HFFc6 (cell line): ENCODE measurements around the gene SUDS3. TPM values are rescaled to one million over a fixed set of nuclear protein-coding genes. Genes with fewer than 3 reads are reported as not detected.
"Not testable (repeated sequence)": the region's sequence is repeated elsewhere in the genome, so short reads cannot be mapped to it uniquely, and the experiment has no call there.

Source experiments
- DNase-seq: peaks from one replicate; pipeline ENCODE4 v3.0.0-alpha.2; 2018
- H3K27ac Mint-ChIP-seq: 2 replicates; pipeline ENCODE4 v1.8.0; 2020; ENCODE audit warnings: mild to moderate bottlenecking, mixed read lengths
- H3K27me3 Mint-ChIP-seq: 2 replicates; pipeline ENCODE4 v1.8.0; 2021; ENCODE audit warnings: mild to moderate bottlenecking, moderate library complexity, mixed read lengths; ENCODE audit not compliant: insufficient read depth
- H3K36me3 Mint-ChIP-seq: 2 replicates; pipeline ENCODE4 v1.8.0; 2021; ENCODE audit warnings: low read depth, mixed read lengths
- H3K4me1 Mint-ChIP-seq: 2 replicates; pipeline ENCODE4 v1.8.0; 2020; ENCODE audit warnings: low read depth, mixed read lengths
- H3K4me3 Mint-ChIP-seq: 2 replicates; pipeline ENCODE4 v1.8.0; 2020; ENCODE audit warnings: mild to moderate bottlenecking, moderate library complexity, mixed read lengths
- H3K9me3 Mint-ChIP-seq: 2 replicates; pipeline ENCODE4 v1.8.0; 2020; ENCODE audit warnings: mild to moderate bottlenecking, mixed read lengths
- CTCF ChIP-seq: fragments of 200-600 bp; sonication (generic); IDR thresholded peaks from 2 replicates; pipeline ENCODE4 v1.5.0; 2021; ENCODE audit warnings: antibody characterized with exemption, mild to moderate bottlenecking
- total RNA-seq, 6 experiments: library from RNA; stranded (reverse); fragmentation: NEBNext Ultra II Directional; extraction: Animal tissue kit (Norgen Biotek cat#: 25700); gene quantifications; 2 replicates in 1 of 6; 3 replicates in 5 of 6; pipeline ENCODE4 v1.2.3, GENCODE V29; 2021

The SUDS3 gene
- total RNA-seq, 6 experiments from 2014 or later = 20.5 to 23.4 (median 22.8) TPM

GRCh38 chr12:118398524-118398923 is 22.2 kb downstream of the SUDS3 start:
- no peaks in the 10 kb centered on the region for H3K9me3 Mint-ChIP-seq
- peak overlapping the region; percentile 22 for H3K27ac Mint-ChIP-seq
- H3K27me3 Mint-ChIP-seq = no peaks in the 10 kb centered on the region; the same call in 1 of the 2 replicates
- H3K36me3 Mint-ChIP-seq = peaks cover 45% of the 10 kb centered on the region
- H3K4me1 Mint-ChIP-seq = peaks cover 42% of the 10 kb centered on the region
- DNase-seq = no peak
- no peak overlapping the region for H3K4me3 Mint-ChIP-seq
- TF ChIP-seq CTCF = no peak

- H3K27ac Mint-ChIP-seq = peak overlapping the region; percentile 22
- H3K4me3 Mint-ChIP-seq = no peak overlapping the region
- H3K4me1 Mint-ChIP-seq = peaks cover 42% of the 10 kb centered on the region
- DNase-seq = no peak
- no peaks in the 10 kb centered on the region for H3K9me3 Mint-ChIP-seq
- TF ChIP-seq CTCF = no peak
- peaks cover 47% of the 10 kb centered on the region for H3K36me3 Mint-ChIP-seq
- no peaks in the 10 kb centered on the region; the same call in 1 of the 2 replicates for H3K27me3 Mint-ChIP-seq
Observed at GRCh38 chr12:118398940-118399339, 22.6 kb downstream of the SUDS3 start.

- peak overlapping the region; percentile 65 for H3K4me3 Mint-ChIP-seq
- DNase-seq = peak; percentile 83
- no peak for TF ChIP-seq CTCF
- no peaks in the 10 kb centered on the region; the same call in 1 of the 2 replicates for H3K27me3 Mint-ChIP-seq
- no peaks in the 10 kb centered on the region for H3K9me3 Mint-ChIP-seq
- peaks cover 60% of the 10 kb centered on the region for H3K4me1 Mint-ChIP-seq
- peak overlapping the region; percentile 91 for H3K27ac Mint-ChIP-seq
- peaks cover 45% of the 10 kb centered on the region for H3K36me3 Mint-ChIP-seq
Observed at GRCh38 chr12:118402251-118402650, 25.9 kb downstream of the SUDS3 start.

DNA sequence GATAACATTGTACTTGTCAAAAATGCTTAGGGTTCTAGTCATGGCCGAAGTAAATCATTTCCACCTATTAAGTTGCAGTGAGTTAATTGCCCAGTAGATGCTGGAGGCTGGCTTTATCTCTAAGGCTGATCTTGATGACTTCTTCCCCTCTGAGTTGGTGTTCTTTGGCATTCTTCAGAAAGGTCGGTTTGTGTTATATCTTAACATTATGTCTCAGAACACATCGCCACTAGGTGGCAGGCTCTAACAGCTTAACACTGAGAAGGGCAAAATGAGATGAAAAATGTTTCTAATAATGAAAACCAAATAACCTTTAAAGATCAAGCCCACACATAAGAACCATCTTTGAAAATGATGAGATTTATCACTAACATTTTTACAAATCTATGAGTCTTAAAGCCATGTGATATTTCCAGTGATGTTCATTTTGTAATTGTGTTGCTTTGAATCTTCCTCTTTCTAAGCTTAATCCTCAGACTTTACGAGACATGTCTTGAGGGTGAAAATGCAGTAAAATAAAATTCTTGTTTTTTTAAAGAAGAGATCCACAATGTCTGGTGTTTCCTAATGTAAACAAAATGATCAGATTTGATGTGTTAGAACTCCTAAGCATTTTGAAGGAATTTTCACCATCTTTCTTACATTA is 28.6 kb downstream of the SUDS3 start:
- no peaks in the 10 kb centered on the region for H3K27me3 Mint-ChIP-seq
- TF ChIP-seq CTCF = peak; percentile 96
- H3K27ac Mint-ChIP-seq = 0 out of 2 replicates have a peak overlapping the region, but pooled peaks have one; percentile 7
- no peaks in the 10 kb centered on the region for H3K9me3 Mint-ChIP-seq
- peaks cover 31% of the 10 kb centered on the region for H3K36me3 Mint-ChIP-seq
- peak; percentile 68 for DNase-seq
- peaks cover 44% of the 10 kb centered on the region for H3K4me1 Mint-ChIP-seq
- H3K4me3 Mint-ChIP-seq = no peak overlapping the region; the same call in 1 of the 2 replicates

DNA sequence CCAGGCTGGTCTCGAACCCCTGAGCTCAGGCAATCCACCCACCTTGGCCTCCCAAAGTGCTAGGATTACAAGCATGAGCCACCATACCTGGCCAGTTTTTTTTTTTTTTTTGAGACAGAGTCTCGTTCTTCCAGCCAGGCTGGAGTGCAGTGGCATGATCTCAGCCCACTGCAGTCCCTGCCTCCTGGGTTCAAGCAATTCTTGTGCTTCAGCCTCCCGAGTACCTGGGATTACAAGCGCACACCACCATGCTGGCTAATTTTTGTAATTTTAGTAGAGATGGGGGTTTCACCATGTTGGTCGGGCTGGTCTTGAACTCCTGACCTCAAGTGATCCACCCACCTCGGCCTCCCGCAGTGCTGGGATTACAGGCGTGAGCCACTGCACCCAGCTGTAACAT is 31.9 kb downstream of the SUDS3 start:
- Mint-ChIP-seq H3K36me3 (peaks cover 23% of the 10 kb centered on the region; the same call in 1 of the 2 replicates), H3K4me1 (peaks cover 19% of the 10 kb centered on the region)
- H3K4me3 Mint-ChIP-seq, DNase-seq, H3K9me3 Mint-ChIP-seq, H3K27ac Mint-ChIP-seq, H3K27me3 Mint-ChIP-seq: not testable (repeated sequence)

- Mint-ChIP-seq H3K27me3 (no peaks in the 10 kb centered on the region), H3K9me3 (no peaks in the 10 kb centered on the region), H3K36me3 (peaks cover 34% of the 10 kb centered on the region), H3K4me3 (no peak overlapping the region), H3K4me1 (peaks cover 12% of the 10 kb centered on the region), H3K27ac (no peak overlapping the region)
- no peak for TF ChIP-seq CTCF
- no peak for DNase-seq
Observed at GRCh38 chr12:118409834-118410233, 33.5 kb downstream of the SUDS3 start.
